NCI-H2081 (cell line): ENCODE data around the gene CGB1.
A peak's percentile ranks its signal among the peaks of the same experiment; 100 is the strongest.
"Not testable (repeated sequence)": the region's sequence is repeated elsewhere in the genome, so short reads cannot be mapped to it uniquely, and the experiment has no call there.

Source experiments
- DNase-seq, 2 experiments: peaks; one replicate each; lab custom pipeline; 2025; lab: John Stamatoyannopoulos, UW

CGB1 gene

GRCh38 chr19:49020931-49021895 lies 15.5 kb downstream of the CGB1 start:
- DNase-seq, result no peak

- DNase-seq, result no peak
These were observed 16.4 kb downstream of the CGB1 start for GRCh38 chr19:49020342-49020741.

- peak in 1 of 2 experiments; percentile 6 for DNase-seq
These were observed 17.3 kb downstream of the CGB1 start for GRCh38 chr19:49019242-49019932.

GRCh38 chr19:49018388-49019241 lies 18.1 kb downstream of the CGB1 start:
- not testable (repeated sequence) for DNase-seq

GRCh38 chr19:49017666-49018351 lies 18.9 kb downstream of the CGB1 start:
- peak; percentile 43 to 45 for DNase-seq

- no peak for DNase-seq
These were observed 19.5 kb downstream of the CGB1 start, which contains the start of gene LHB for GRCh38 chr19:49017041-49017665. Gene LHB (minus strand): TSS chr19:49017091. CDS start chr19:49017081, 10 bp downstream.

GRCh38 chr19:49016067-49016839 lies 20.4 kb downstream of the CGB1 start:
- no peak for DNase-seq

- no peak for DNase-seq
These were observed 21.8 kb downstream of the CGB1 start for GRCh38 chr19:49014870-49015255.

GRCh38 chr19:49014123-49014869 lies 22.4 kb downstream of the CGB1 start:
- DNase-seq, result no peak

- no peak for DNase-seq
These were observed 25.5 kb downstream of the CGB1 start for GRCh38 chr19:49011194-49011593.

- DNase-seq, result no peak
These were observed 26.2 kb downstream of the CGB1 start for GRCh38 chr19:49010453-49010852.

GRCh38 chr19:49009828-49010227 lies 26.9 kb downstream of the CGB1 start:
- no peak for DNase-seq

- no peak for DNase-seq
These were observed 29.8 kb downstream of the CGB1 start for GRCh38 chr19:49006905-49007304.

GRCh38 chr19:49004964-49005614 lies 31.6 kb downstream of the CGB1 start:
- DNase-seq, result no peak

GRCh38 chr19:49004133-49004532 lies 32.6 kb downstream of the CGB1 start:
- no peak for DNase-seq

- peak in 1 of 2 experiments; percentile 19 for DNase-seq
These were observed 37.0 kb downstream of the CGB1 start for GRCh38 chr19:48999481-49000325.

GRCh38 chr19:48997972-48998371 lies 38.7 kb downstream of the CGB1 start:
- peak in 1 of 2 experiments; percentile 23 for DNase-seq

GRCh38 chr19:48994035-48994386 lies 42.7 kb downstream of the CGB1 start:
- no peak for DNase-seq
